ENCODE results near the gene ARHGAP15. TPM values are rescaled to one million over a fixed set of nuclear protein-coding genes. Genes with fewer than 3 reads are reported as not detected.

ARHGAP15 gene
- total RNA-seq, 1 experiment from 2014 or later: 0.42 TPM

- no TSS peak for BruUV-seq (replicated peaks)
- no peak overlapping the region for H3K4me2 ChIP-seq (ENCODE audit: low read length)
- H3K4me1 ChIP-seq (ENCODE audit: control insufficient read depth in 1 of 2, insufficient read depth in 2 of 2, low read length in 2 of 2): peaks cover 0 to 9% of the 10 kb centered on the region in 2 experiments; a peak in 2 of 4 replicates
- H3K9ac ChIP-seq (ENCODE audit: low read length): no peak overlapping the region
- H3K9me3 ChIP-seq (ENCODE audit: control insufficient read depth in 1 of 2, insufficient read depth in 1 of 2, low read depth in 1 of 2, low read length in 2 of 2): no peaks in the 10 kb centered on the region
- TF ChIP-seq EZH2phosphoT487 (IDR thresholded peaks at IDR 0.05; ENCODE audit: borderline replicate concordance) (no peak), SIN3A (IDR thresholded peaks at IDR 0.05; ENCODE audit: low read depth) (no peak), RAD21 (IDR thresholded peaks at IDR 0.05; ENCODE audit: low read depth) (no peak), SP1 (IDR thresholded peaks at IDR 0.05; ENCODE audit: low read depth) (no peak), ELF1 (IDR thresholded peaks at IDR 0.05; ENCODE audit: borderline replicate concordance, low read depth) (no peak), TCF7L2 (IDR thresholded peaks at IDR 0.05; ENCODE audit: borderline replicate concordance, extremely low read depth, insufficient read depth, insufficient read length) (no peak), REST (IDR thresholded peaks at IDR 0.05; ENCODE audit: low read depth) (no peak), CTCF (IDR thresholded peaks at IDR 0.05 in 2 of 3, conservative IDR thresholded peaks at IDR 0.05 in 1 of 3; ENCODE audit: borderline replicate concordance in 1 of 3, insufficient read depth in 1 of 3, low read depth in 2 of 3, low read length in 2 of 3) (no peak), SRF (IDR thresholded peaks at IDR 0.05; ENCODE audit: low read depth) (no peak)
- no peak overlapping the region for H3K4me3 ChIP-seq (replicated peaks in 1 of 2; ENCODE audit: low read depth in 1 of 2, low read length in 2 of 2)
- RAD21 ChIA-PET (ENCODE audit: low non-redundant PET in 1 of 2, low total read pairs in 2 of 2, uncharacterized antibody in 2 of 2, unreplicated experiment in 2 of 2): no interaction called here
- POLR2A ChIA-PET: no interaction called here
- no peak overlapping the region for H2AFZ ChIP-seq (ENCODE audit: low read depth, low read length, poor library complexity, severe bottlenecking)
- H3K27ac ChIP-seq (ENCODE audit: low read depth, low read length): no peak overlapping the region
- ATAC-seq (no peak), DNase-seq (ENCODE audit: low read depth, low spot score) (no peak)
- no peaks in the 10 kb centered on the region for H4K20me1 ChIP-seq (ENCODE audit: insufficient read depth)
- no peaks in the 10 kb centered on the region for H3K27me3 ChIP-seq (ENCODE audit: insufficient read depth, low read length)
- intact Hi-C loops (cut with micrococcal nuclease): no loop called here
- no peaks in the 10 kb centered on the region for H3K9me2 ChIP-seq (ENCODE audit: insufficient read depth)
- CTCF ChIA-PET: no interaction called here
- H3K36me3 ChIP-seq (ENCODE audit: control insufficient read depth in 1 of 2, insufficient read depth in 2 of 2, low read length in 2 of 2): no peaks in the 10 kb centered on the region
- no peaks in the 10 kb centered on the region for H3K79me2 ChIP-seq (ENCODE audit: insufficient read depth, low read length)
These were observed 346.0 kb downstream of the ARHGAP15 start for GRCh38 chr2:143475041-143475776.
